Measurements from ENCODE around the gene ZNF451.
"Not testable (repeated sequence)": the region's sequence is repeated elsewhere in the genome, so short reads cannot be mapped to it uniquely, and the experiment has no call there.

ZNF451 gene

GRCh38 chr6:57089687-57090457, at the start of gene ZNF451:
ZNF451 (plus strand) TSS chr6:57090188; CDS start chr6:57090254, 66 bp downstream.
- peak; percentile 96 for DNase-seq

- not testable (repeated sequence) for DNase-seq
Measured at GRCh38 chr6:57044061-57044460, 45.9 kb upstream of the ZNF451 start.

GRCh38 chr6:57044568-57044967, 45.4 kb upstream of the ZNF451 start:
- no peak for DNase-seq

- DNase-seq: peak; percentile 72
Measured at GRCh38 chr6:57046332-57047256, 43.4 kb upstream of the ZNF451 start, which contains the start of gene KIAA1586. KIAA1586 (plus strand) TSS chr6:57046693; CDS start chr6:57046756, 63 bp downstream.

GRCh38 chr6:57047257-57047585, 42.8 kb upstream of the ZNF451 start:
- DNase-seq: not testable (repeated sequence)

- not testable (repeated sequence) for DNase-seq
Measured at GRCh38 chr6:57047859-57048258, 42.1 kb upstream of the ZNF451 start.

- DNase-seq: no peak
Measured at GRCh38 chr6:57048577-57048976, 41.4 kb upstream of the ZNF451 start.

- DNase-seq: no peak
Measured at GRCh38 chr6:57063847-57064246, 26.1 kb upstream of the ZNF451 start.

GRCh38 chr6:57064809-57065208, 25.2 kb upstream of the ZNF451 start:
- DNase-seq: no peak

- DNase-seq: no peak
Measured at GRCh38 chr6:57068061-57068460, 21.9 kb upstream of the ZNF451 start.

- DNase-seq: no peak
Measured at GRCh38 chr6:57069228-57069627, 20.8 kb upstream of the ZNF451 start.

- no peak for DNase-seq
Measured at GRCh38 chr6:57069920-57070331, 20.1 kb upstream of the ZNF451 start.

- DNase-seq: no peak
Measured at GRCh38 chr6:57072108-57072507, 17.9 kb upstream of the ZNF451 start.

- no peak for DNase-seq
Measured at GRCh38 chr6:57074383-57074782, 15.6 kb upstream of the ZNF451 start.

GRCh38 chr6:57075092-57075491, 14.9 kb upstream of the ZNF451 start:
- no peak for DNase-seq

- DNase-seq: no peak
Measured at GRCh38 chr6:57078531-57079207, 11.3 kb upstream of the ZNF451 start.

- no peak for DNase-seq
Measured at GRCh38 chr6:57085471-57085870, 4.5 kb upstream of the ZNF451 start.

GRCh38 chr6:57086843-57087242, 3.1 kb upstream of the ZNF451 start:
- no peak for DNase-seq

- DNase-seq: no peak
Measured at GRCh38 chr6:57087916-57088315, 2.1 kb upstream of the ZNF451 start.

- DNase-seq: no peak
Measured at GRCh38 chr6:57089265-57089664, 723 bp upstream of the ZNF451 start.

- DNase-seq: not testable (repeated sequence)
Measured at GRCh38 chr6:57090458-57091067, 575 bp downstream of the ZNF451 start.

GRCh38 chr6:57091375-57091774, 1.4 kb downstream of the ZNF451 start:
- not testable (repeated sequence) for DNase-seq

GRCh38 chr6:57094689-57095088, 4.7 kb downstream of the ZNF451 start:
- DNase-seq: no peak
